SK-N-SH (cell line): ENCODE measurements around the gene NDUFS8.

Source experiments
- ELF1 ChIP-seq: IDR thresholded peaks from 2 replicates; pipeline ENCODE4 v1.4.0; 2012
- EP300 ChIP-seq, 2 experiments: IDR thresholded peaks; 2 replicates each; pipeline versions ENCODE4 v1.4.0 to v1.6.1; 2012; ENCODE audit warnings: borderline replicate concordance in 1 of 2, low read depth in 1 of 2, low read length in 1 of 2
- GABPA ChIP-seq: IDR thresholded peaks from 2 replicates; pipeline ENCODE4 v1.4.0; 2012; ENCODE audit warnings: low read depth, mild to moderate bottlenecking
- JUND ChIP-seq: IDR thresholded peaks from 2 replicates; pipeline ENCODE4 v1.4.0; 2012
- MAX ChIP-seq: IDR thresholded peaks from 2 replicates; pipeline ENCODE4 v1.4.0; 2012; ENCODE audit warnings: low read depth
- POLR2AphosphoS5 ChIP-seq: IDR thresholded peaks from 2 replicates; pipeline ENCODE4 v1.6.1; 2012; ENCODE audit warnings: low read depth, low read length
- SIN3A ChIP-seq: IDR thresholded peaks from 2 replicates; pipeline ENCODE4 v1.6.1; 2012; ENCODE audit warnings: low read depth, mild to moderate bottlenecking, low read length, moderate library complexity, borderline replicate concordance
- USF1 ChIP-seq: IDR thresholded peaks from 2 replicates; pipeline ENCODE4 v1.4.0; 2012; ENCODE audit warnings: low read depth, borderline replicate concordance

GRCh38 chr11:68066742-68067141 is 36.3 kb downstream of the NDUFS8 start:
- TF ChIP-seq JUND = no peak
- no peak for TF ChIP-seq SIN3A
- no peak for TF ChIP-seq USF1
- TF ChIP-seq EP300 (IDR thresholded peaks at IDR 0.05; ENCODE audit: borderline replicate concordance in 1 of 2, low read depth in 1 of 2, low read length in 1 of 2) = no peak
- no peak for TF ChIP-seq POLR2AphosphoS5
- TF ChIP-seq GABPA = no peak
- TF ChIP-seq ELF1 = no peak
- TF ChIP-seq MAX = no peak
